SK-N-SH (cell line): ENCODE results near the gene CHPF. TPM values are rescaled to one million over a fixed set of nuclear protein-coding genes. Genes with fewer than 3 reads are reported as not detected.

Experiments used
- CTCF ChIA-PET: fragments of 300-600, 350-600 bp; formaldehyde crosslinking; extraction: SDS; loops from one replicate; lab custom pipeline; 2021; lab: Yijun Ruan, JAX
- POLR2A ChIA-PET: fragments of 350-600 bp; sonication (Branson Sonifier 250); formaldehyde crosslinking; extraction: SDS; loops from one replicate; lab custom pipeline; 2020; ENCODE audit warnings: antibody characterized with exemption, inconsistent platforms; lab: Yijun Ruan, JAX
- DNase-seq: peaks from one replicate; pipeline ENCODE4 v3.0.0; 2012
- H2AFZ ChIP-seq: fragments of 200-600 bp; sonication (generic); 2 replicates; pipeline ENCODE4 v1.8.1; 2016; ENCODE audit warnings: antibody characterized with exemption, mild to moderate bottlenecking, low read depth
- H3F3A ChIP-seq: fragments of 200-600 bp; sonication (generic); replicated peaks from 2 replicates; pipeline ENCODE3; 2016; ENCODE audit warnings: antibody characterized with exemption, mild to moderate bottlenecking; ENCODE audit not compliant: insufficient read depth
- H3K27ac ChIP-seq, 2 experiments: fragments of 200-500 bp in 1 of 2; fragments of 200-600 bp in 1 of 2; sonication (Bioruptor generic) in 1 of 2; sonication (generic), shearing (Covaris generic) in 1 of 2; 2 replicates each; pipeline versions ENCODE4 v1.5.1 to v1.6.1; 2014 to 2016; ENCODE audit warnings: low read depth in 2 of 2, inconsistent platforms in 1 of 2, low read length in 1 of 2, mild to moderate bottlenecking in 1 of 2, mixed read lengths in 1 of 2
- H3K27me3 ChIP-seq: fragments of 200-600 bp; sonication (generic), shearing (Covaris generic); 2 replicates; pipeline ENCODE4 v1.6.1; 2016; ENCODE audit warnings: mixed run types; ENCODE audit not compliant: insufficient read depth
- H3K36me3 ChIP-seq, 2 experiments: fragments of 200-500 bp in 1 of 2; fragments of 200-600 bp in 1 of 2; sonication (Bioruptor generic) in 1 of 2; sonication (generic) in 1 of 2; replicated peaks in 1 of 2; 2 replicates each; pipeline versions ENCODE3 to v1.5.1; 2014 to 2016; ENCODE audit warnings: low read length in 1 of 2, mild to moderate bottlenecking in 1 of 2; ENCODE audit not compliant: insufficient read depth in 2 of 2, control insufficient read depth in 1 of 2
- H3K4me1 ChIP-seq, 2 experiments: fragments of 200-500 bp in 1 of 2; fragments of 200-600 bp in 1 of 2; sonication (Bioruptor generic) in 1 of 2; sonication (generic), shearing (Covaris generic) in 1 of 2; 2 replicates each; pipeline versions ENCODE4 v1.5.1 to v1.6.1; 2014 to 2016; ENCODE audit warnings: low read depth in 1 of 2, low read length in 1 of 2, mixed run types in 1 of 2; ENCODE audit not compliant: insufficient read depth in 2 of 2, control insufficient read depth in 1 of 2
- H3K4me2 ChIP-seq: fragments of 200-600 bp; sonication (generic), shearing (Covaris generic); 2 replicates; pipeline ENCODE4 v1.6.1; 2017; ENCODE audit warnings: mixed run types
- H3K4me3 ChIP-seq, 2 experiments: fragments of 200-500 bp in 1 of 2; fragments of 200-600 bp in 1 of 2; sonication (Bioruptor generic) in 1 of 2; sonication (generic), shearing (Covaris generic) in 1 of 2; 2 replicates each; pipeline versions ENCODE4 v1.5.1 to v1.8.1; 2014 to 2016; ENCODE audit warnings: low read depth in 2 of 2, inconsistent platforms in 1 of 2, low read length in 1 of 2, mild to moderate bottlenecking in 1 of 2, mixed read lengths in 1 of 2, moderate library complexity in 1 of 2
- H3K79me2 ChIP-seq: fragments of 200-600 bp; sonication (generic); 2 replicates; pipeline ENCODE4 v1.8.1; 2017; ENCODE audit warnings: mild to moderate bottlenecking; ENCODE audit not compliant: insufficient read depth
- H3K9ac ChIP-seq: fragments of 200-600 bp; sonication (generic); 2 replicates; pipeline ENCODE4 v1.6.1; 2017; ENCODE audit warnings: mixed run types
- H3K9me2 ChIP-seq: fragments of 200-600 bp; sonication (generic); 2 replicates; pipeline ENCODE4 v1.6.1; 2017; ENCODE audit warnings: mixed run types
- H3K9me3 ChIP-seq: fragments of 200-600 bp; sonication (generic); 2 replicates; pipeline ENCODE4 v1.6.1; 2017; ENCODE audit warnings: mixed run types, mild to moderate bottlenecking, moderate library complexity
- H4K20me1 ChIP-seq: fragments of 200-600 bp; sonication (generic); 2 replicates; pipeline ENCODE4 v1.6.1; 2017; ENCODE audit warnings: mild to moderate bottlenecking, mixed run types; ENCODE audit not compliant: insufficient read depth
- CHD2 ChIP-seq: fragments of 150-350 bp; IDR thresholded peaks from 2 replicates; pipeline ENCODE4 v1.6.1; 2018; ENCODE audit warnings: low read length; ENCODE audit not compliant: partially characterized antibody
- EP300 ChIP-seq, 2 experiments: IDR thresholded peaks; 2 replicates each; pipeline versions ENCODE4 v1.4.0 to v1.6.1; 2012; ENCODE audit warnings: borderline replicate concordance in 1 of 2, low read depth in 1 of 2, low read length in 1 of 2
- GABPA ChIP-seq: IDR thresholded peaks from 2 replicates; pipeline ENCODE4 v1.4.0; 2012; ENCODE audit warnings: low read depth, mild to moderate bottlenecking
- RXRA ChIP-seq: IDR thresholded peaks from 2 replicates; pipeline ENCODE4 v1.4.0; 2012; ENCODE audit warnings: low read depth, mild to moderate bottlenecking, borderline replicate concordance
- WGBS: methylation state at CpG from one replicate; pipeline ENCODE4 v1.1.6; 2017; ENCODE audit warnings: low lambda C conversion rate; 5-methylcytosine and 5-hydroxymethylcytosine counted together
- polyA plus RNA-seq, 3 experiments: library from polyadenylated mRNA; depleted of rRNA; stranded (reverse); fragments of >200 nt; gene quantifications; 2 replicates each; pipeline ENCODE4 v1.2.3, GENCODE V29; 2012
- small RNA-seq, 7 experiments: library from RNA; depleted of rRNA; stranded (forward); fragments of <200 nt; gene quantifications; one replicate each; pipeline ENCODE3, GENCODE V24; 2012
- TF ChIP-seq, protein P1 (sequence below): IDR thresholded peaks from 2 replicates; pipeline ENCODE4 v1.4.0; 2012; ENCODE audit warnings: low read depth
- TF ChIP-seq, protein P2 (sequence below): IDR thresholded peaks from 2 replicates; pipeline ENCODE4 v1.4.0; 2012; ENCODE audit warnings: low read depth, borderline replicate concordance

Gene CHPF
- polyA plus RNA-seq, 1 of the 3 experiments (the other 2 are of a cell fraction) = 141 TPM

DNA sequence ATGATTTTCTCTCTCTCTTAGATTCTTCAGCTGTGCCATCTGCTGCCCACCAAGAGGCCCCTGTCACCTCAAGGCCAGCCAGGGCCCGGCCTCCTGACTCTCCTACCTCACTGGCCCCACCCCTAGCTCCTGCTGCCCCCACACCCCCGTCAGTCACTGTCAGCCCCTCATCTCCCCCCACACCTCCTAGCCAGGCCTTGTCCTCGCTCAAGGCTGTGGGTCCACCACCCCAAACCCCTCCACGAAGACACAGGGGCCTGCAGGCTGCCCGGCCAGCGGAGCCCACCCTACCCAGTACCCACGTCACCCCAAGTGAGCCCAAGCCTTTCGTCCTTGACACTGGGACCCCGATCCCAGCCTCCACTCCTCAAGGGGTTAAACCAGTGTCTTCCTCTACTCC lies 54.3 kb downstream of the CHPF start:
- TF ChIP-seq, protein P1, sequence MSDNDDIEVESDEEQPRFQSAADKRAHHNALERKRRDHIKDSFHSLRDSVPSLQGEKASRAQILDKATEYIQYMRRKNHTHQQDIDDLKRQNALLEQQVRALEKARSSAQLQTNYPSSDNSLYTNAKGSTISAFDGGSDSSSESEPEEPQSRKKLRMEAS = no peak
- TF ChIP-seq EP300 (IDR thresholded peaks at IDR 0.05; ENCODE audit: borderline replicate concordance in 1 of 2, low read depth in 1 of 2, low read length in 1 of 2) = no peak
- no peak for TF ChIP-seq CHD2
- TF ChIP-seq RXRA = no peak
- TF ChIP-seq, protein P2, sequence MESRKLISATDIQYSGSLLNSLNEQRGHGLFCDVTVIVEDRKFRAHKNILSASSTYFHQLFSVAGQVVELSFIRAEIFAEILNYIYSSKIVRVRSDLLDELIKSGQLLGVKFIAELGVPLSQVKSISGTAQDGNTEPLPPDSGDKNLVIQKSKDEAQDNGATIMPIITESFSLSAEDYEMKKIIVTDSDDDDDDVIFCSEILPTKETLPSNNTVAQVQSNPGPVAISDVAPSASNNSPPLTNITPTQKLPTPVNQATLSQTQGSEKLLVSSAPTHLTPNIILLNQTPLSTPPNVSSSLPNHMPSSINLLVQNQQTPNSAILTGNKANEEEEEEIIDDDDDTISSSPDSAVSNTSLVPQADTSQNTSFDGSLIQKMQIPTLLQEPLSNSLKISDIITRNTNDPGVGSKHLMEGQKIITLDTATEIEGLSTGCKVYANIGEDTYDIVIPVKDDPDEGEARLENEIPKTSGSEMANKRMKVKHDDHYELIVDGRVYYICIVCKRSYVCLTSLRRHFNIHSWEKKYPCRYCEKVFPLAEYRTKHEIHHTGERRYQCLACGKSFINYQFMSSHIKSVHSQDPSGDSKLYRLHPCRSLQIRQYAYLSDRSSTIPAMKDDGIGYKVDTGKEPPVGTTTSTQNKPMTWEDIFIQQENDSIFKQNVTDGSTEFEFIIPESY = no peak
- no peak for TF ChIP-seq GABPA
- Histone ChIP-seq H4K20me1 (no peaks in the 10 kb centered on the region), H3K27ac (no peak overlapping the region), H3K4me1 (peaks cover 0 to 7% of the 10 kb centered on the region in 2 experiments; a peak in 1 of 4 replicates), H3K9me3 (no peaks in the 10 kb centered on the region), H3K4me2 (no peak overlapping the region), H3F3A (no peaks in the 10 kb centered on the region), H2AFZ (no peak overlapping the region), H3K9ac (no peak overlapping the region), H3K36me3 (peaks cover 6 to 26% of the 10 kb centered on the region in 2 experiments), H3K27me3 (no peaks in the 10 kb centered on the region), H3K79me2 (no peaks in the 10 kb centered on the region), H3K4me3 (no peak overlapping the region), H3K9me2 (no peaks in the 10 kb centered on the region)
- CTCF ChIA-PET = interaction anchor here (1.2 to 62.1 kb wide), 3 partner anchors 5 to 43 kb away, joined by 4 to 2824 read pairs (median 2824); partner anchors contain the start of genes ASIC4, CHPF, GMPPA and TMEM198
- DNase-seq = no peak
- POLR2A ChIA-PET = no interaction called here
- WGBS = 88% methylated on average over 7 of the region's 9 CpGs

Small RNAs within 50 kb of the gene (small RNA-seq; reads per million reads assigned to genes)
- gene MIR3132 (0 reads per million in 7 experiments), gene RN7SKP213 (0 to 0.86 (median 0) reads per million in 7 experiments)

Other genes with a start within 250 kb of the CHPF start
- 7.4 and 9.5 TPM in 2 replicates for gene PTPRN, start 234.4 kb downstream of the CHPF start, polyA plus RNA-seq (2012; rRNA removed)
- gene RESP18, start 211.1 kb downstream of the CHPF start, polyA plus RNA-seq (2012; rRNA removed) = not detected in 2 replicates
- gene DNPEP, start 155.9 kb downstream of the CHPF start, polyA plus RNA-seq (2012; rRNA removed) = 80.7 and 92.6 TPM in 2 replicates
- 0.21 and 0.28 TPM in 2 replicates for gene DES, start 125.4 kb downstream of the CHPF start, polyA plus RNA-seq (2012; rRNA removed)
- gene SPEG, start 109.0 kb downstream of the CHPF start, polyA plus RNA-seq (2012; rRNA removed) = 98.3 and 107 TPM in 2 replicates
- gene GMPPA, start 44.9 kb downstream of the CHPF start, polyA plus RNA-seq (2012; rRNA removed) = 61.3 and 75.1 TPM in 2 replicates
- 0.05 and 0.10 TPM in 2 replicates for gene ASIC4, start 29.3 kb downstream of the CHPF start, polyA plus RNA-seq (2012; rRNA removed)
- gene TMEM198, start 219 bp upstream of the CHPF start, polyA plus RNA-seq (2012; rRNA removed) = 4.7 and 7.0 TPM in 2 replicates
- 70.9 and 93.0 TPM in 2 replicates for gene OBSL1, start 27.7 kb upstream of the CHPF start, polyA plus RNA-seq (2012; rRNA removed)
- gene INHA, start 28.5 kb upstream of the CHPF start, polyA plus RNA-seq (2012; rRNA removed) = 1.2 and 1.6 TPM in 2 replicates
- gene STK11IP, start 54.0 kb upstream of the CHPF start, polyA plus RNA-seq (2012; rRNA removed) = 22.1 and 22.9 TPM in 2 replicates
- 12.2 and 12.3 TPM in 2 replicates for gene SLC4A3, start 83.8 kb upstream of the CHPF start, polyA plus RNA-seq (2012; rRNA removed)